NCI-H446 (cell line): Measurements from ENCODE around the gene PNKP.

Source experiments
- DNase-seq, 2 experiments: peaks; one replicate each; lab custom pipeline; 2025; lab: John Stamatoyannopoulos, UW

Gene PNKP

GRCh38 chr19:49890349-49891311, 23.3 kb upstream of the PNKP start:
- DNase-seq, result no peak

- DNase-seq, result no peak
Measured at GRCh38 chr19:49889687-49890348, 22.4 kb upstream of the PNKP start.

- no peak for DNase-seq
Measured at GRCh38 chr19:49889038-49889686, 21.8 kb upstream of the PNKP start.

- no peak for DNase-seq
Measured at GRCh38 chr19:49888510-49888824, 21.1 kb upstream of the PNKP start.

GRCh38 chr19:49887665-49888509, 20.5 kb upstream of the PNKP start:
- DNase-seq, result no peak

GRCh38 chr19:49887037-49887664, 19.8 kb upstream of the PNKP start:
- no peak for DNase-seq

- no peak for DNase-seq
Measured at GRCh38 chr19:49884760-49885159, 17.4 kb upstream of the PNKP start.

- no peak for DNase-seq
Measured at GRCh38 chr19:49884109-49884508, 16.7 kb upstream of the PNKP start.

- DNase-seq, result no peak
Measured at GRCh38 chr19:49883094-49883493, 15.7 kb upstream of the PNKP start.

GRCh38 chr19:49882643-49883042, 15.3 kb upstream of the PNKP start:
- DNase-seq, result no peak

GRCh38 chr19:49881672-49882394, 14.5 kb upstream of the PNKP start:
- no peak for DNase-seq

GRCh38 chr19:49881186-49881585, 13.8 kb upstream of the PNKP start:
- no peak for DNase-seq

GRCh38 chr19:49880162-49880869, 12.9 kb upstream of the PNKP start:
- no peak for DNase-seq

GRCh38 chr19:49879243-49879963, 12.0 kb upstream of the PNKP start:
- no peak for DNase-seq

- no peak for DNase-seq
Measured at GRCh38 chr19:49878744-49879070, 11.3 kb upstream of the PNKP start.

- peak; percentile 98 to 99 for DNase-seq
Measured at GRCh38 chr19:49877879-49878743, 10.7 kb upstream of the PNKP start.

- peak; percentile 99 to 100 for DNase-seq
Measured at GRCh38 chr19:49877020-49877878, 9.9 kb upstream of the PNKP start, which contains the start of the genes AKT1S1 and TBC1D17. Gene AKT1S1 (minus strand): TSS chr19:49877355. CDS start chr19:49873295, 4,060 bp downstream. Gene TBC1D17 (plus strand): TSS chr19:49877702. CDS start chr19:49877724, 22 bp downstream.
